ENCODE results near the gene ESD.
"Not testable (repeated sequence)": the region's sequence is repeated elsewhere in the genome, so short reads cannot be mapped to it uniquely, and the experiment has no call there.

Gene ESD

GRCh38 chr13:46796515-46797474, at the start of gene ESD:
Gene ESD (minus strand): TSS chr13:46797161. CDS start chr13:46791413, 5,748 bp downstream.
- DNase-seq (ENCODE audit: low read depth in 2 of 2), result peak; percentile 82 to 83

GRCh38 chr13:46846726-46847125, 49.8 kb upstream of the ESD start:
- DNase-seq (ENCODE audit: low read depth in 2 of 2), result no peak

- no peak for DNase-seq (ENCODE audit: low read depth in 2 of 2)
Measured at GRCh38 chr13:46845146-46845545, 48.2 kb upstream of the ESD start.

- DNase-seq (ENCODE audit: low read depth in 2 of 2), result no peak
Measured at GRCh38 chr13:46844431-46844830, 47.5 kb upstream of the ESD start.

DNA sequence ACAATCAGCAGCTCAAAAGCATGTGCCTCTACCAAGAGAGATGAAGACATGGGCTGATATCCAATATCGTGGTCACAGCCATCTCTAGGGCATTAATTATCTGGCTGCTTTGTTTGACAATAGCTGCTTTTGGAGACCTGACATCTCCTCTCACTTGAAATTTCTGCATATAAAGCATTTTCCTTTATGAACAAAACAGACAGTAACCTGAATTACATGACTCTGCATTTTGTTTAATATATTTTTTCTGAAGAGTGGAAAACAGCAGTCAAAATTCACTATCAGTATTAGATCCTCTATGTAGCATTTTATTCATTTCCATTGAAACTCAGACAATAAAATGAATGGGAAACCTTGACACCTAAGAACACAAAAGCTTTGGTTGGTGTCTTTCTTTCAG, 42.4 kb upstream of the ESD start:
- no peak for DNase-seq (ENCODE audit: low read depth in 2 of 2)

DNA sequence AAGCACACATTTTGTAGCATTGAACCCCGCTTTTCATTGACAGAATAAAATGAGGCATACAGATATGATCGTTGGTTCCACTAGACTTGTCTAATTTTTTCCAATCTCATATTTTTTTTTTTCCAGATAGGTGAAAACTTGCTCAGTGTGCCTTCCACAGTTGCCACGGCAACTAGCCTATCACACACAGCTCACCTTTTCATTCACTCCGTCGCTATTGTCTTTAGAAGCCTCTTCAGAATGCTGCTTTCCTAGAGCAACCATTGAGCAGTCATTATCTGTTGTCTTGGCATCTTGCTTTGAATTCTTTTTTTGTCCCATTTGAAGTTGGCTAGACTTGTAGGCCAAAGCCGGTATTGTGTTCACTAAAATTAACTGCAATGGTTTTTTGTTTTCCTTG, 37.7 kb upstream of the ESD start:
- DNase-seq (ENCODE audit: low read depth in 2 of 2), result no peak

DNA sequence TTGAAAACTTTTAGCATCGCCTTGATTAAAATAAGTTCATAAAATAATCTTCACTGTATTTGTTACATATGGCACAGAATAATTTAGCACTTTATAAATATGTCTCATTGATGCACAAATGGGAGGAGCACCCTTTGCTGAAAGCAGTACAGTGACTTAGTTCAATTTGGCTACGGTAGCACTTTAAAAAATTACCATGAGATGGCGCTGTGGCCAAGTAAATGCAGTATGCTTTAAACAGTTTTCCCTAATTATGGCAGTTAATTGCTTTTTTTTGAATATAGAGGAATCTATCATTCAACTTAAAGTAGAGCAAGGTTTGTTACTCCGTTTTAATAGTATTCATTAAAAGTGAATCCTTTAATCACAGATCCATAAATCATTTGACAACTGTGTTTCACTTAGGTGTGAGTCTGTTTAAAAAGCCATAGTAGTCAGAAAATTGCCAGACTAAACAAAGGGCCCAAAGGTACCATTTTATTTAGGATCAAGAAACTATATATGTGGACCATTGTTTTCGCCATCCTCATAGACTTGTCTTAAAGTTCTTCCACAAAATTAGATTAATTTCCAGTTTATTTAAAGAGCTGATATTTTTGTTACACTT, 34.7 kb upstream of the ESD start:
- peak; percentile 29 to 33 for DNase-seq (ENCODE audit: low read depth in 2 of 2)

DNA sequence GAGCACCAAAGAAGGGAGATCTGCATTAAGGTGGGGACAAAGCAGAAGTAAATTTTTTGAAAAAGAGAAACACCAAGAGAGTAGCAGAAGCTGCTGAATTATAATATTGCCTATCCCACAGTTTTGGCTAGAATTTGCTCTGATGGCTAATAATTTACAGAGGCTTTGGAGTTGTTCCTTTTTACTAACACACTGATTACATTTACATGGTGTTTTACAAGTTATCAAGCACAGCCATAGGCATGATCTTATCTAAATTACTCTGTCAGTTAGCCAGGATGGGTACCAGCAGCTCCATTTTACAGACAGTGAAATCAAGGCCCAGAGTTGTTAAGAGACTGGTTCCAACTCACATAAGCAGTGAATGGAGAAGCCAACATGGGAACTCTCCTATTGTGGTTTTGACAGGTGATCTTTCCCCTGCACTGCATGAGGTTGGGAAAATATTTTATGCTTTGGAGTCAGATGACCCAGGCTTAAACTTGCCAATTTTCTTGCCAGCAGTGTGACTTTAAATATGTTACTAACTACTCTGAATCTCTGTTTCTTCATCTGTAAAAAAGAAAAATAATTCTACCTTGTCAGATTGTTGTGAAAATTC, 33.5 kb upstream of the ESD start:
- no peak for DNase-seq (ENCODE audit: low read depth in 2 of 2)

- no peak for DNase-seq (ENCODE audit: low read depth in 2 of 2)
Measured at GRCh38 chr13:46822551-46822950, 25.6 kb upstream of the ESD start.

DNA sequence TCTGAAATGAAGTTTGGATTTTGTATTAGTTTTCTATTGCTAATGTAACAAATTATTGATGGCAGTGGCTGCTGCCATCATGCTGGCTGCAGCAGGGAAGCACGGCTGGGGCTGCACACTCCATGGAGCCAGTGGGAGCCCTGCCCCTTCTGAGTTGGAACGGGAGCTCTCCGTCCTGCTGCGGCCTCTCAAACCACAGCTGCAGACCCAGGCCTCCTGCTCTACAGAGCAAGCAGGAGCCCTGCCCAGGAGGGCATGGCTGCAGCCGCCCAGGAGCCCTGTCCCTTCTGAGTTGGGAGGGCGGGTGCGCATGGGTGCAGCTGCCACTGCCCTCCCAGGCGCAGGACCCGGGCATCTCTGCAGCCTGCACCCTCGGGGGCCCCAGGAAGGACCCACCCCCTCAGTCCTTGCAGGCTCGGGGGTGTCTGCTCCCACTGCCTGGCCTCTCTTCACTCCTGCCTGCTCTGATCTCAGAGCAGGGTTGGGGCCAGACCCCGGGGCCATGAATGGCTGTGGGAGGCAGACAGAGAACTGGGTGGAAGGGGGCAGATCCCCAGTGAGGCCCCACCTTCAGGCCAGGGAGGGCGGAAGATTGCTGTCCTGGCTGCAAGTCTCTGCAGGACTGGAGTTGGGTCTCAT, 21.0 kb upstream of the ESD start:
- no peak for DNase-seq (ENCODE audit: low read depth in 2 of 2)

- no peak for DNase-seq (ENCODE audit: low read depth in 2 of 2)
Measured at GRCh38 chr13:46817095-46817494, 20.1 kb upstream of the ESD start.

DNA sequence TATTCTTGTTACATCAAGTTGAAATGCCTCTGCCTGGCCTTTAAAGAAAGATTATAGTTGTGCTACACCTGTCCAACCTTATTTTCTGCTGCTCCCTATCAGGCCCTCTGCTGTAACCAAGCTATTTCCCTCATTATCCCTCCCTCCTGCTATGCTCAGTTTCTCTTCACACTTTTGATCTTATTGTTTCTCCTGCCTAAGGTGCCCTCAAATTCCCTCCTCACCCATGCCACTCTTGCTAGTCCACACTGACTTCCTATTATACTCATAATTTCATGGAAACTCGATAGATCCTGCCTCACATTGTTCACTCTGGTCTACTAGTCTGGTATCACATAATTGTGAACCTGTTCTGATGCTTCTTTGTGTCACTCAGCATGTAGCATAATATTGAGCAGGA, 19.4 kb upstream of the ESD start:
- no peak for DNase-seq (ENCODE audit: low read depth in 2 of 2)

GRCh38 chr13:46812301-46812797, 15.4 kb upstream of the ESD start:
- DNase-seq (ENCODE audit: low read depth in 2 of 2), result no peak

- no peak for DNase-seq (ENCODE audit: low read depth in 2 of 2)
Measured at GRCh38 chr13:46810440-46810839, 13.5 kb upstream of the ESD start.

GRCh38 chr13:46804921-46805320, 8.0 kb upstream of the ESD start:
- DNase-seq (ENCODE audit: low read depth in 2 of 2), result not testable (repeated sequence)

GRCh38 chr13:46804391-46804815, 7.4 kb upstream of the ESD start:
- DNase-seq (ENCODE audit: low read depth in 2 of 2), result peak; percentile 84 to 87

DNA sequence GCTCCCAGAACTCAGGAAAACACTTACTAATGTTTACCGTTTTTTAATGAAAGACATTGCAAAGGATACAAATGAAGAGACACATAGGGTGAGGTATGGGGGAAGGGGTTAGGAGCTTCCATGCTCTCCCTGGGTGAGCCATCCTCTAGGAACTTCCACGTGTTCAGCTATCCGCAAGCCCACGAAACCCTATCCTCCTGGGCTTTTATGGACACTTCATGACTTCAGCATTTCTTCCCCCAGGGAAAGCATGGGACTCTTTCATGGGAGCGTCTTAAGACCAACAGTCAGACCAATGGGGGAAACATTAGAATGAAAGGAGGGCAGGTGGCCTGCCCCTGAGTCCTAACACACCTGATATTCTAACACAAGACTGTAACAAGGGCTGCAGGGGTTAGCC, 6.6 kb upstream of the ESD start:
- DNase-seq (ENCODE audit: low read depth in 2 of 2), result no peak

DNA sequence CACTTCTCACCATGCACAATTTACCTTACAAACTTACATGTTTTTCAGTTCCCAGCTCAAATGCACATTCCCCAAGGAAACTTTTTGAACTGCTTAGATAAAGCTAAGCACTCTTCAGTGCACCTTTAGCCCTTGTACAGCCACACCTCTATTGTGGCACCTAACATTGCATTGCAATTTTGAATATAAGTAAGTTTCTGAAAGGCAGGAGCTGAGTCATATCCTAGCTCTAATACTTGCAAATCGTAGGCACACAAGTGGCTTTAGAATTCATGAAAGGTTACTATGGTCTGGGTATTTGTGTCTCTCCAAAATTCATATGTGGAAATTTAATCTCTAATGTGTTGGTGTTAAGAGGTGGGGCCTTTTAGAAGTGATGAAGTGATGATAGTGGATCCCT, 4.9 kb upstream of the ESD start:
- DNase-seq (ENCODE audit: low read depth in 2 of 2), result no peak

DNA sequence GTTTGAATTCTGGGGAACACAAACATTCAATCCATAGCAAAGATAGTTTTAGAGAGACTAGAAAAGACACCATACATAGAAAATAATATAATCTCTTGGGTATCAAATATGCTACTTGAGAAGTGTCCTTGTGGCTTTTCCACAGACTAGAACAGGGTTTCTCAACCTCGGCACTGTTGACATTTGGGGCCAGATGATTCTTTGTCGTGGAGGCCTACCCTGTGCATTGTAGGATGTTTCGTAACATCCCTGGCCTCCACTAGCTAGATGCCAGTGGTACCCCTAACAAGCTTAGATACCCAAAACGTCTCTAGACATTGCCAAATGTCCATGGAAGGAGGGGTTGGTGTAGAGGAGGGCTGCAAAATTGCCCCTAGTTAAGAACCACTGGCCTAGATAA, 2.2 kb upstream of the ESD start:
- no peak for DNase-seq (ENCODE audit: low read depth in 2 of 2)

- no peak for DNase-seq (ENCODE audit: low read depth in 2 of 2)
Measured at GRCh38 chr13:46797501-46798237, 708 bp upstream of the ESD start.

- no peak for DNase-seq (ENCODE audit: low read depth in 2 of 2)
Measured at GRCh38 chr13:46796129-46796514, 839 bp downstream of the ESD start.
